HEK293T (cell line): ENCODE results near the gene P3H2.

Experiments
- ELF4 ChIP-seq: fragments of 450-650 bp; IDR thresholded peaks from 2 replicates; pipeline ENCODE4 v1.6.1; 2017; ENCODE audit warnings: antibody characterized with exemption
- FOXK2 ChIP-seq: fragments of 450-650 bp; IDR thresholded peaks from 2 replicates; pipeline ENCODE4 v1.6.1; 2016; ENCODE audit warnings: mild to moderate bottlenecking
- FOXM1 ChIP-seq: fragments of 450-650 bp; IDR thresholded peaks from 2 replicates; pipeline ENCODE4 v1.6.1; 2017; ENCODE audit warnings: mild to moderate bottlenecking, borderline replicate concordance
- SP1 ChIP-seq: fragments of 450-650 bp; IDR thresholded peaks from 2 replicates; pipeline ENCODE4 v1.6.1; 2017
- SUZ12 ChIP-seq: fragments of 450-650 bp; IDR thresholded peaks from 2 replicates; pipeline ENCODE4 v1.6.1; 2016; ENCODE audit warnings: mild to moderate bottlenecking

GRCh38 chr3:190031887-190032752 lies 88.6 kb downstream of the P3H2 start:
- TF ChIP-seq SUZ12, result no peak
- no peak for TF ChIP-seq SP1
- no peak for TF ChIP-seq ELF4
- TF ChIP-seq FOXM1, result no peak
- TF ChIP-seq FOXK2, result no peak
